GM18508 (cell line): ENCODE data around the gene NAB1.

Experiments used
- ATAC-seq: cut with Tn5 transposase; IDR thresholded peaks from one replicate; pipeline ENCODE4 v1.9.1; 2021; ENCODE audit warnings: moderate number of reproducible peaks; ENCODE audit not compliant: insufficient read depth, unreplicated experiment

The NAB1 gene

GRCh38 chr2:190666895-190667294 lies 18.0 kb downstream of the NAB1 start:
- no peak for ATAC-seq

GRCh38 chr2:190668892-190669291 lies 20.0 kb downstream of the NAB1 start:
- ATAC-seq = no peak

- ATAC-seq = peak; percentile 53
These were observed 21.5 kb downstream of the NAB1 start for GRCh38 chr2:190670182-190670946.

- peak; percentile 31 for ATAC-seq
These were observed 26.2 kb downstream of the NAB1 start for GRCh38 chr2:190674966-190675650.

- ATAC-seq = no peak
These were observed 28.4 kb downstream of the NAB1 start for GRCh38 chr2:190677255-190677654.

GRCh38 chr2:190678444-190679162 lies 29.7 kb downstream of the NAB1 start:
- ATAC-seq = peak; percentile 69

- ATAC-seq = no peak
These were observed 30.5 kb downstream of the NAB1 start for GRCh38 chr2:190679391-190679790.

- ATAC-seq = peak; percentile 33
These were observed 31.1 kb downstream of the NAB1 start for GRCh38 chr2:190679813-190680591.

- ATAC-seq = no peak
These were observed 33.3 kb downstream of the NAB1 start for GRCh38 chr2:190682168-190682567.

- ATAC-seq = no peak
These were observed 34.9 kb downstream of the NAB1 start for GRCh38 chr2:190683802-190684201.

GRCh38 chr2:190684931-190685330 lies 36.0 kb downstream of the NAB1 start:
- ATAC-seq = no peak

- no peak for ATAC-seq
These were observed 36.5 kb downstream of the NAB1 start for GRCh38 chr2:190685333-190685732.

GRCh38 chr2:190693533-190694232 lies 44.8 kb downstream of the NAB1 start:
- peak; percentile 64 for ATAC-seq

- ATAC-seq = no peak
These were observed 45.6 kb downstream of the NAB1 start for GRCh38 chr2:190694479-190694878.

GRCh38 chr2:190695739-190696138 lies 46.9 kb downstream of the NAB1 start:
- no peak for ATAC-seq

- no peak for ATAC-seq
These were observed 48.0 kb downstream of the NAB1 start for GRCh38 chr2:190696792-190697398.

- no peak for ATAC-seq
These were observed 48.5 kb downstream of the NAB1 start for GRCh38 chr2:190697421-190697820.

- ATAC-seq = no peak
These were observed 50.0 kb downstream of the NAB1 start for GRCh38 chr2:190698895-190699294.

GRCh38 chr2:190701586-190701985 lies 52.7 kb downstream of the NAB1 start:
- no peak for ATAC-seq
